Measurements from ENCODE around the gene PLCL1. TPM values are rescaled to one million over a fixed set of nuclear protein-coding genes. Genes with fewer than 3 reads are reported as not detected.

Gene PLCL1
- total RNA-seq, 2 donors from 2014 or later: 25.6 to 26.2 TPM

DNA sequence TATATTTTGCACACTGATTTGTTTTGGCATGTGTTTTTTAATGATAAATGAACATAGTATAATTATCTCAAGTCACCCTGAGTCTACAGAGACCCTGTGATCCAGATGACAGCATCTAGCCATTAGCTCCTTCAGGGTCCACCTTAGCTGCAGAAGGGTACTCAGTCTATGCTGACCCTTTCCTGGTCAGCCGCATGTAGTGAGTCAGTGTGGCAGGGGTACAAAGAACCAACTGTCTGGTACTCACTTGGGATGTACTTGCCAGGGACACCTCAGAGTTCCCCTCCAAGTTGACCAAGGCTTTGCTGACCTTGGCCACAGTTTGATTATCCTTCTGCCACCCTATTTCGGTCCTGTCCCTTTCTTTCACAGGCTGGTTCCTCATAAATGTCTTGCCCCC, 369.5 kb downstream of the PLCL1 start:
- Histone ChIP-seq H3K36me3 (no peaks in the 10 kb centered on the region), H3K9me3 (no peaks in the 10 kb centered on the region), H3K4me3 (no peak overlapping the region), H3K4me1 (ENCODE audit: control insufficient read depth in 1 of 2, low read depth in 2 of 2) (no peaks in the 10 kb centered on the region), H3K27ac (no peak overlapping the region), H3K27me3 (replicated peaks; ENCODE audit: insufficient read depth) (no peaks in the 10 kb centered on the region)
- no peak for DNase-seq (ENCODE audit: low spot score)
- no peak for ATAC-seq (ENCODE audit: insufficient number of reproducible peaks, low FRiP score, low read depth)
- TF ChIP-seq, protein P1, sequence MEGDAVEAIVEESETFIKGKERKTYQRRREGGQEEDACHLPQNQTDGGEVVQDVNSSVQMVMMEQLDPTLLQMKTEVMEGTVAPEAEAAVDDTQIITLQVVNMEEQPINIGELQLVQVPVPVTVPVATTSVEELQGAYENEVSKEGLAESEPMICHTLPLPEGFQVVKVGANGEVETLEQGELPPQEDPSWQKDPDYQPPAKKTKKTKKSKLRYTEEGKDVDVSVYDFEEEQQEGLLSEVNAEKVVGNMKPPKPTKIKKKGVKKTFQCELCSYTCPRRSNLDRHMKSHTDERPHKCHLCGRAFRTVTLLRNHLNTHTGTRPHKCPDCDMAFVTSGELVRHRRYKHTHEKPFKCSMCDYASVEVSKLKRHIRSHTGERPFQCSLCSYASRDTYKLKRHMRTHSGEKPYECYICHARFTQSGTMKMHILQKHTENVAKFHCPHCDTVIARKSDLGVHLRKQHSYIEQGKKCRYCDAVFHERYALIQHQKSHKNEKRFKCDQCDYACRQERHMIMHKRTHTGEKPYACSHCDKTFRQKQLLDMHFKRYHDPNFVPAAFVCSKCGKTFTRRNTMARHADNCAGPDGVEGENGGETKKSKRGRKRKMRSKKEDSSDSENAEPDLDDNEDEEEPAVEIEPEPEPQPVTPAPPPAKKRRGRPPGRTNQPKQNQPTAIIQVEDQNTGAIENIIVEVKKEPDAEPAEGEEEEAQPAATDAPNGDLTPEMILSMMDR (IDR thresholded peaks at IDR 0.05): no peak

DNA sequence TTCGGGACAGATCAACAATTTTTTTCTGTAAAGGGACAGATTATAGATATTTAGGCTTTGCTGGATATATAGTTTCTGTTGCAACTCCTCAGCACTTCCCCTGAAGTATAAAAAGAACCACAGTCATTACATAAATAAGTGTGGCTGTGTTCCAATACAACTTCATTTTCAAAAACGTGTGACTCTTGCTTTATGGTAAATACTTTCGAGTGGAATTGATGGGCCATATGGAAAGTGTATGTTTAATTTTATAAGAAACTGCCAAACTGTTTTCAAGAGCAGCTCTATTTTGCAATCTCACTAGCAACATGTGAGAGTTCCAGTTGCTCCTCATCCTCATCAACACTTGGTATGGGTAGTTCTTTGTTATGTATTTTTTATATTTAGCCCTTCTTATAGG, 370.9 kb downstream of the PLCL1 start:
- Histone ChIP-seq H3K4me1 (ENCODE audit: control insufficient read depth in 1 of 2, low read depth in 2 of 2) (no peaks in the 10 kb centered on the region), H3K27ac (no peak overlapping the region), H3K9me3 (no peaks in the 10 kb centered on the region), H3K4me3 (no peak overlapping the region), H3K36me3 (no peaks in the 10 kb centered on the region), H3K27me3 (replicated peaks; ENCODE audit: insufficient read depth) (no peaks in the 10 kb centered on the region)
- TF ChIP-seq, protein P1 (IDR thresholded peaks at IDR 0.05): no peak
- ATAC-seq (ENCODE audit: insufficient number of reproducible peaks, low FRiP score, low read depth) (no peak), DNase-seq (ENCODE audit: low spot score) (no peak)

DNA sequence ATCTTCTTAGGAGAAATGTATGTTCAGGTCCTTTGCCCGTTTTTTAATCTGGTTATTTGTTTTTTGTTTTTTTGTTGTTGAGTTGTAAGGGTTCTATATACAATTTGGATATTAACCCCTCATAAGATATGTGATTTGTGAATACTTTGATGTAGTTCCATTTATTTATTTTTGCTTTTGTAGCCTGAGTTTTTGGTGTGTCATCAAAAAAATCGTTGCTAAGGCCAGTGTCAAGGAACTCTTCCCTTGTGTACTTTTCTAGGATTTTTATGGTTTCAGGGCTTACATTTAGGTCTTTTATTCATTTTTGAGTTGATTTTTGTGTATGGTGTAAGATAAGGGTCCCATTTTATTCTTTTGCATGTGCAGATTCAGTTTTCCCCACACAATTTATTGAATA, 372.6 kb downstream of the PLCL1 start:
- DNase-seq (ENCODE audit: low spot score) (no peak), ATAC-seq (ENCODE audit: insufficient number of reproducible peaks, low FRiP score, low read depth) (no peak)
- no peaks in the 10 kb centered on the region for H3K36me3 ChIP-seq
- TF ChIP-seq, protein P1 (IDR thresholded peaks at IDR 0.05): no peak
- no peak overlapping the region for H3K4me3 ChIP-seq
- no peaks in the 10 kb centered on the region for H3K27me3 ChIP-seq (replicated peaks; ENCODE audit: insufficient read depth)
- no peaks in the 10 kb centered on the region for H3K9me3 ChIP-seq
- no peaks in the 10 kb centered on the region for H3K4me1 ChIP-seq (ENCODE audit: control insufficient read depth in 1 of 2, low read depth in 2 of 2)
- no peak overlapping the region for H3K27ac ChIP-seq

DNA sequence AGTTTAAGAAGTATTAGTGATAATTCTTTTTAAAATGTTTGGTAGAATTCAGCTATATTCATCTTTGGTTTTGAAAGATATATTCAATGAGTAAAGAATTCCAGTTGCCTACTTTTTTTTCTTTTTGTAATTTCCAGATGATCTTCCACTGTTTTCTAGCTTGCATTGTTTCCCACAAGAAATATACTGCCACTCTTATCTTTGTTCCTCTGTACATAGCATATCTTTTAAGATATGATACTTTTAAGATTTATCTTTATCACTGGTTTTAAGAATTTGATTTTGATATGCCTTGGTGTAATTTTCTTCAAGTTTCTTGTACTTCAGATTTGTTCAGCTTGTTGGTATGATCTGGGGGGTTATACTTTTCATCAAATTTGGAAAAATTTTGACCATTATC, 374.4 kb downstream of the PLCL1 start:
- Histone ChIP-seq H3K4me1 (ENCODE audit: control insufficient read depth in 1 of 2, low read depth in 2 of 2) (no peaks in the 10 kb centered on the region), H3K27me3 (replicated peaks; ENCODE audit: insufficient read depth) (no peaks in the 10 kb centered on the region), H3K36me3 (no peaks in the 10 kb centered on the region), H3K27ac (no peak overlapping the region), H3K4me3 (no peak overlapping the region), H3K9me3 (no peaks in the 10 kb centered on the region)
- TF ChIP-seq, protein P1 (IDR thresholded peaks at IDR 0.05): no peak
- ATAC-seq (ENCODE audit: insufficient number of reproducible peaks, low FRiP score, low read depth) (no peak), DNase-seq (ENCODE audit: low spot score) (no peak)

DNA sequence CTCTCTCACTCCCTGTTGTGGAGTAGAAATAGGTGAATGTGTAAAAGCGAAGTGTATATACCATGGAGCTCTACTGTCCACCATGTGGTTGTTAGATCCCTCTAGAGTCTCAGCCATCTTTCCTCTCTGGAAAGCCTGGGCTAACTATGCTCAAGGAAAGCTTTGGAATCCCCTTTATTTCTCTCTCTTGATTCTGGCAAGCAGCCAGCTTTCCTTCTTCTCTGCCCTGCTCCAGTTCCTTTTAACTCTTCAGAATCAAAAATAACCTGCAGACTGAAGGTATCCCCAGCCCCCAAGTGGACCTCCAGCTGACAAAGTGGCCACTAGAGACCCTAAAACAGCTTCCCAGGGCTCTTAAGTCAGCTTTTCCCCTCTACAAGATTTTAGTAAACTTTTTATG, 381.9 kb downstream of the PLCL1 start:
- Histone ChIP-seq H3K27me3 (replicated peaks; ENCODE audit: insufficient read depth) (no peaks in the 10 kb centered on the region), H3K4me3 (no peak overlapping the region), H3K9me3 (no peaks in the 10 kb centered on the region), H3K36me3 (no peaks in the 10 kb centered on the region), H3K4me1 (ENCODE audit: control insufficient read depth in 1 of 2, low read depth in 2 of 2) (no peaks in the 10 kb centered on the region), H3K27ac (no peak overlapping the region)
- TF ChIP-seq, protein P1 (IDR thresholded peaks at IDR 0.05): no peak
- no peak for ATAC-seq (ENCODE audit: insufficient number of reproducible peaks, low FRiP score, low read depth)
- DNase-seq (ENCODE audit: low spot score): no peak
